ENCODE results near the gene LGALS7. TPM values are rescaled to one million over a fixed set of nuclear protein-coding genes. Genes with fewer than 3 reads are reported as not detected.

Gene LGALS7
- total and polyA plus RNA-seq, 2 of the 13 experiments (the other 11 are each of a cell fraction or from before 2014, with no cell fraction given): 0.73 TPM; not detected in 1

GRCh38 chr19:38805180-38805579, 31.9 kb upstream of the LGALS7 start:
- no peaks in the 10 kb centered on the region for H4K20me1 ChIP-seq (ENCODE audit: insufficient read depth, low read length)
- ChIA-PET CTCF (ENCODE audit: low intra/inter-chr PET ratio, low total read pairs) (no interaction called here), POLR2A (interaction anchor here (0.6 kb wide), 1 partner anchor 375 kb away, joined by 3 read pairs; no protein-coding TSS in a partner anchor)
- 67% methylated on average over 1 of the region's 1 CpG for WGBS (ENCODE audit: low lambda C conversion rate)
- no peaks in the 10 kb centered on the region for H3K36me3 ChIP-seq (replicated peaks in 1 of 2; ENCODE audit: control insufficient read depth in 1 of 2, insufficient read depth in 2 of 2, low read length in 2 of 2)
- no peaks in the 10 kb centered on the region for H3K9me3 ChIP-seq (ENCODE audit: low read length)
- no peak overlapping the region for H3K27ac ChIP-seq (ENCODE audit: extremely low read length, insufficient read depth, low read length)
- no peak overlapping the region; the same call in 1 of the 2 replicates for H3K4me2 ChIP-seq (ENCODE audit: low read depth, low read length)
- TF ChIP-seq NR2C2 (CRISPR knock-in tag; IDR thresholded peaks at IDR 0.05; ENCODE audit: borderline replicate concordance) (peak; percentile 67; the same call in 1 of the 2 replicates), ETV5 (CRISPR knock-in tag; IDR thresholded peaks at IDR 0.05; ENCODE audit: borderline replicate concordance) (0 out of 2 replicates have a peak, but pooled peaks have one; percentile 19), MXD4 (CRISPR knock-in tag; IDR thresholded peaks at IDR 0.05) (no peak), UBTF (CRISPR knock-in tag; IDR thresholded peaks at IDR 0.05) (no peak), GABPA (IDR thresholded peaks at IDR 0.05; ENCODE audit: low read depth, low read length) (no peak), GABPA (CRISPR knock-in tag; IDR thresholded peaks at IDR 0.05; ENCODE audit: low read depth) (peak; percentile 73)
- H3K79me2 ChIP-seq (ENCODE audit: insufficient read depth, low read length): no peaks in the 10 kb centered on the region
- H3K9ac ChIP-seq (ENCODE audit: insufficient read depth, low read depth, low read length): no peak overlapping the region
- in situ Hi-C loops (cut with HindIII; ENCODE audit: extremely low pct_ligation_motif_present, low pct_unique_long_range_greater_than_20kb): no loop called here
- H3K4me1 ChIP-seq (ENCODE audit: insufficient read depth, low read length): peaks cover 25% of the 10 kb centered on the region
- DNase-seq (ENCODE audit: low spot score) (no peak), FAIRE-seq (no peak), ATAC-seq (no peak)
- no peak overlapping the region for H3K4me3 ChIP-seq (replicated peaks in 1 of 3; ENCODE audit: insufficient read depth in 1 of 3, low read depth in 2 of 3, low read length in 3 of 3)
- no TSS peak for BruUV-seq (replicated peaks)
- intact Hi-C loops (cut with micrococcal nuclease; ENCODE audit: unreplicated experiment): no loop called here
- no peaks in the 10 kb centered on the region for H3K27me3 ChIP-seq (ENCODE audit: control insufficient read depth in 1 of 2, insufficient read depth in 2 of 2, low read length in 2 of 2)
- H2AFZ ChIP-seq (ENCODE audit: low read length): no peak overlapping the region

GRCh38 chr19:38803543-38803942, 30.2 kb upstream of the LGALS7 start:
- 72% methylated on average over 10 of the region's 10 CpGs for WGBS (ENCODE audit: low lambda C conversion rate)
- no peaks in the 10 kb centered on the region for H3K9me3 ChIP-seq (ENCODE audit: low read length)
- intact Hi-C loops (cut with micrococcal nuclease; ENCODE audit: unreplicated experiment) (no loop called here), in situ Hi-C loops (cut with HindIII; ENCODE audit: extremely low pct_ligation_motif_present, low pct_unique_long_range_greater_than_20kb) (no loop called here)
- H3K4me2 ChIP-seq (ENCODE audit: low read depth, low read length): no peak overlapping the region
- no peaks in the 10 kb centered on the region for H3K79me2 ChIP-seq (ENCODE audit: insufficient read depth, low read length)
- POLR2A ChIA-PET: interaction anchor here (0.8 kb wide), 1 partner anchor 35 kb away, joined by 3 read pairs; no protein-coding TSS in a partner anchor
- peaks cover 31% of the 10 kb centered on the region for H3K4me1 ChIP-seq (ENCODE audit: insufficient read depth, low read length)
- H2AFZ ChIP-seq (ENCODE audit: low read length): no peak overlapping the region
- no peaks in the 10 kb centered on the region for H3K36me3 ChIP-seq (replicated peaks in 1 of 2; ENCODE audit: control insufficient read depth in 1 of 2, insufficient read depth in 2 of 2, low read length in 2 of 2)
- H3K9ac ChIP-seq (ENCODE audit: insufficient read depth, low read depth, low read length): no peak overlapping the region
- no TSS peak for BruUV-seq (replicated peaks)
- no peak for FAIRE-seq
- H3K4me3 ChIP-seq (replicated peaks in 1 of 3; ENCODE audit: insufficient read depth in 1 of 3, low read depth in 2 of 3, low read length in 3 of 3): no peak overlapping the region
- no peak overlapping the region for H3K27ac ChIP-seq (ENCODE audit: extremely low read length, insufficient read depth, low read length)
- no peaks in the 10 kb centered on the region for H4K20me1 ChIP-seq (ENCODE audit: insufficient read depth, low read length)
- DNase-seq (ENCODE audit: low spot score): no peak
- CTCF ChIA-PET (ENCODE audit: low intra/inter-chr PET ratio, low total read pairs): no interaction called here
- no peak for ATAC-seq
- no peaks in the 10 kb centered on the region for H3K27me3 ChIP-seq (ENCODE audit: control insufficient read depth in 1 of 2, insufficient read depth in 2 of 2, low read length in 2 of 2)
- TF ChIP-seq STAG1 (CRISPR knock-in tag; IDR thresholded peaks at IDR 0.05) (no peak), TCF7L2 (IDR thresholded peaks at IDR 0.05; ENCODE audit: low read depth, low read length) (no peak), TOPORS (CRISPR knock-in tag; IDR thresholded peaks at IDR 0.05) (no peak), ZNF101 (CRISPR knock-in tag; IDR thresholded peaks at IDR 0.05; ENCODE audit: borderline replicate concordance, low read depth) (no peak), JDP2 (CRISPR knock-in tag; IDR thresholded peaks at IDR 0.05; ENCODE audit: borderline replicate concordance) (no peak), SNRNP70 (IDR thresholded peaks at IDR 0.05; ENCODE audit: low read depth, low read length) (no peak), MAX (IDR thresholded peaks at IDR 0.05) (no peak), TFE3 (CRISPR knock-in tag; IDR thresholded peaks at IDR 0.05) (no peak), NR2C2 (CRISPR knock-in tag; IDR thresholded peaks at IDR 0.05; ENCODE audit: borderline replicate concordance) (no peak)

Data from HepG2 (cell line).